NOMO-1 (cell line): ENCODE results near the gene TNS4.
"Not testable (repeated sequence)": the region's sequence is repeated elsewhere in the genome, so short reads cannot be mapped to it uniquely, and the experiment has no call there.

Experiments
- DNase-seq, 2 experiments: peaks; one replicate each; lab custom pipeline; 2025; ENCODE audit not compliant: unreplicated experiment in 2 of 2; lab: John Stamatoyannopoulos, UW

The TNS4 gene, protein sequence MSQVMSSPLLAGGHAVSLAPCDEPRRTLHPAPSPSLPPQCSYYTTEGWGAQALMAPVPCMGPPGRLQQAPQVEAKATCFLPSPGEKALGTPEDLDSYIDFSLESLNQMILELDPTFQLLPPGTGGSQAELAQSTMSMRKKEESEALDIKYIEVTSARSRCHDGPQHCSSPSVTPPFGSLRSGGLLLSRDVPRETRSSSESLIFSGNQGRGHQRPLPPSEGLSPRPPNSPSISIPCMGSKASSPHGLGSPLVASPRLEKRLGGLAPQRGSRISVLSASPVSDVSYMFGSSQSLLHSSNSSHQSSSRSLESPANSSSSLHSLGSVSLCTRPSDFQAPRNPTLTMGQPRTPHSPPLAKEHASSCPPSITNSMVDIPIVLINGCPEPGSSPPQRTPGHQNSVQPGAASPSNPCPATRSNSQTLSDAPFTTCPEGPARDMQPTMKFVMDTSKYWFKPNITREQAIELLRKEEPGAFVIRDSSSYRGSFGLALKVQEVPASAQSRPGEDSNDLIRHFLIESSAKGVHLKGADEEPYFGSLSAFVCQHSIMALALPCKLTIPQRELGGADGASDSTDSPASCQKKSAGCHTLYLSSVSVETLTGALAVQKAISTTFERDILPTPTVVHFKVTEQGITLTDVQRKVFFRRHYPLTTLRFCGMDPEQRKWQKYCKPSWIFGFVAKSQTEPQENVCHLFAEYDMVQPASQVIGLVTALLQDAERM

DNA sequence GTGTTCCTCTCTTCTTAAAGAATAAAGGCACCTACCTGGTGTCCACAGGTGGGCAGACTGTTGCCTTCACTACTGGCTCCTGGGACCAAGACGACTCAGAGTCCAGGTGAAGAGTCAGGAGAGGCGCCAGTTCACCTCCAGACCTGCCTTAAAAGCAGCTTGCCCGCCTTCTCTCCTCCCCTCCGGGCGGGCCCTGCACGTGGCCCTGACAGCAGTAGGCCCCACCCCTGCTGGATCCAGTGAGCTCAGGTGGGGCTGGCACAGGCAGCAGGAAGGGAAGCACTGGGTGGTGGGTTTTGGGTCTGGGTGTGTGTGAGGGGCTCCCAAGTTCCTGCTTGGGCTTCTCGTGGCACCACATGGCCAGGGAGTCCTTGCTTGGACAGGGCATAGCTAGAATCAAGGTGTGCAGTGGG, at the start of gene TNS4:
TNS4 (minus strand) TSS at position 125 of the 413 bp plus-strand sequence. CDS start 5,198 bp downstream, outside the sequence.
- DNase-seq = no peak

DNA sequence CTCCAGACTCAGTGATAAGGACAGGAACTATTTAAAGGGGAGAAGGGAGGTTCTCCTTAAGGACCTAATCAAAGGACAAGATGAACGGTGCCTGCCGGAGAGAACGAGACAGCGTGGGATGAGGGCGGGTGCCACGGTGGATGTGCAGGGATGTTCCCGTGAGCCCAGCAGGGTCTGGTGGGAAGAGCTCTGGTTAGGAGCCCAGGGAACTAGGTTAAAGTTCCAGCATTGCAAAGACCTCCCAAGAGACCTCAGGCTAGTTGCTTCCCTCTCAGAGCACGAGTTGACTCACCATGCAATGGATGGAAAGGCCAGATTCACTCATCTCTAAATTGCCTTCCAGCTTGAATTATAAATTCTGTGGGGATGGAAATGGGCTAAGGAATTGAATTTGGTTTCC, 49.2 kb upstream of the TNS4 start:
- DNase-seq = no peak

DNA sequence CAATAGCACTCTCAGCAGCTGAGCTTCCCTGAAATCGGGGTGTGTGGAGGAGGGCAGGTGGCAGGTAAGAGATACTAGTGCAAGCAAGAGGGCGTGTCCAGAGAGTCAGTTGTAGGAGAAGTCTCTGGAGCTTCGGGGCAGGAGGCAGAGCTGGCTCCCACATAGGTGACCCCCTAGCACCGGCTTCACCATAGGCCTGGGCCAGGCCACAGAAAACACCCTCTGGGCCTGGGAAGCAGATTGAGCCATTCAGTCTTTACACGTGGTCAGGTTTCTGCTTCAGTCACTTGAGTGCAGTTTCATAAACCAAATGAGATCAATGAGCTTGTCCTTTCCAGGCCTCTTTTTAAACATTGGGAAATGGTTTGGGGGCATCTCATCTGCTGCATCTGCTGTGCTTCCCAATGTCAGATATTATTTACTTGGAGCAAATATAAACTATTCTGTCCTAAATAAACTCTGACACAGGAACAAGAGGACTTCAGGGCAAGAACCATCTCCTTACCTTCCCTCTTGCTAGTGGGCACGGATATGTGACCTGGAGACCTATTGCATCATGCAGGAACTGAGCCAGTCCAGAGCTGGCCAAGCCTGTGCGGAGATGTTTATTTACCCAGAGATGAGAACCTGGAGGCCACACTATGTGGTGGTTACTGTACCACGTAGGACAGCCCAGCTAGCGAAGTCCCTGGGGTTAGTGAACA, 47.7 kb upstream of the TNS4 start:
- DNase-seq = no peak

DNA sequence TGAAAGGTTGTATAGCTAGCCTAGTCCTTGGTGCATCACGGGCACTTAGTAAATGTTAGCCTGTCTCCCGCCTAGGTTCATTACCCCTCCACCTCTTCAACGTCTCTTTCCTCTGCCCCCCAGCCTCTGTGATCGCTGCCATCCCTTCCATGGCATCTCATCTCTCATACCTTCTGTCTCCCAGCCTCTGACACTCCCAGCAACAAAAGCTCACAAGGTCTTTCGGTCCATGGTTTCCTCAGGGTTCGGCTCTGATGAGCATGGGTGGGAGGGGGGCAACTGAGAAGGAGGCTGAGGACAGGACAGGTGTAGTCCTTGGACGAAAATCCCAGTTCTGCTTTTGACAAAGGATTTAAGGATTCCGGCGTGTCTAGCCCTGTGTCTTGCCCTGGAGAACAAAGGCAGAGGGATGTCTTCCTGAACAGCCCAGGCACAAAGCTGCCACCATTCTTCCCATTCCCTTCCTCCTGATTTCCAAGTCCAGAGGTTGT, 47.1 kb upstream of the TNS4 start:
- no peak for DNase-seq

DNA sequence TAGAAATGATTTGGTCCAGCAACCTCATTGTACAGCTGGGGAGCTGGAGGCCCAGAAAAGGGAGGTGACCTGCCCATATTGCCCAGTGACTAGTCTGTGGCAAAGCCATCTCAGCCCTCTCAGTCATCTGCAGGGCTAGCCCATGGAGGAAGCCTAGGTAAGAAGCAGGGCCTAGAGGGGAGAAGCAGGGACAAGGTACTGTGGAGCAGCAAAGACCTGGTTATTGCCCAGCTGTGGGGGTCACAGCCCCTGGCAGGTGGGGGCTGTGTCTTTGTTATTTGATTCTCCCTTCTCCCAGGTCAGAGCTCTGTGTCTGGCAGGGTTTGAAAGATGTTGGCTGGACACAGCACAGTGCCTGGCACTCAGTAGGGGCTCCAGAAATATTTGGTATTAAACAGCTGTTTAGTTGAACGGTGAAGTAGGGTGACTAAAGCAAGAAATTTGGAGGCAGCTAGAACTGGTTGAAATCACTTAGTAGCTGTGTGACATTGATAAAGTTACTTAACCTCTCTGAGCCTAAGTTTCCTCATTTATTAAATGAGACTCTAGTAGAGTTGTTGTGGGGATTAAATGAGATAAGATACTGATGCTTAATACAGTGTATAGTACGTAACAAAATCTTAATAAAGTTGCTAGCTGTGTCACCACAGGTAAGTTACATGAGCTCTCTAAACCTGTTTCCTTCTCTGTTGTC, 46.5 kb upstream of the TNS4 start:
- no peak for DNase-seq

DNA sequence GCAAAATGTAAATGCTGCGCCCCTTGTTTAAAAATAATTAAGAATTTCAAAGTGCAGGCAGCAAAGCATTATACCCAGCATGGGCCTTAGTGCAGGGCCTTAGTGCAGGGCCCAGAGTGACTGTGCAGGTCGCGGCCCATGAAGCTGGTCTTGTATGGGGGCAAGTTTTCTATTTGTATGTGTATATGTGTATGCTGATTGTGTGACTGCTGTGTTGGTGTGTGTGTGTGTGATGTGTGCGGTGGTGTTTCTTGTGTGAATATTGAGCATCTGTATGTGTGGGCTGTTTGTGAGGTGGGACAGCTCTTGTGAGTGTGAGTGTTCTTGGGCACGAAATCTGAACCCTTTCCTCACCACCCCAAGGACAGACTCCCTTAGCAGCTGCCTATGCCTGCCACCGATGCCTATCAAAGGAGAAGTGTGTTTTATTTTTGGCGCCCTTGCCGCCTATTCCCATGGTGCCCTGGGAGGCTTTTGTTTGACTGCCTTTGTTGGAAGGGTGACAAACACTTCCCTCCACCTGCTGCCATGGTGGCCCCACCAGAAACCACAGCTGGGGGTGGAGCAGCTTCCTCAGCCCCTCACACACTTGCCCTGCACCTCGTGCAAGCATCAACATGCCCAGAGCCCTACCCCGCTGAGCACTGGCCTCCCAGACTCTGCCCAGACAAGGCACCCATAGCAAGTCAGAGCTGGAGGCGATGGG, 45.8 kb upstream of the TNS4 start:
- DNase-seq = peak; percentile 81 to 82

DNA sequence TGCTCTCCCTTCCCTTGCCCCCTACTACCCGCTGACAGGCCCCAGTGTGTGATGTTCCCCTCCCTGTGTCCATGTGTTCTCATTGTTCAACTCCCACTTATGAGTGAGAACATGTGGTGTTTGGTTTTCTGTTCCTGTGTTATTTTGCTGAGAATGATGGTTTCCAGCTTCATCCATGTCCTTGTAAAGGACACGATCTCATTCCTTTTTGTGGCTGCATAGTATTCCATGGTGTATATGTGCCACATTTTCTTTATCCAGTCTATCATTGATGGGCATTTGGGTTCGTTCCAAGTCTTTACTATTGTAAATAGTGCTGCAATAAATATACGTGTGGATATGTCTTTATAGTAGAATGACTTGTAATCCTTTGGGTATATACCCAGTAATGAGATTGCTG, 45.1 kb upstream of the TNS4 start:
- DNase-seq = not testable (repeated sequence)

DNA sequence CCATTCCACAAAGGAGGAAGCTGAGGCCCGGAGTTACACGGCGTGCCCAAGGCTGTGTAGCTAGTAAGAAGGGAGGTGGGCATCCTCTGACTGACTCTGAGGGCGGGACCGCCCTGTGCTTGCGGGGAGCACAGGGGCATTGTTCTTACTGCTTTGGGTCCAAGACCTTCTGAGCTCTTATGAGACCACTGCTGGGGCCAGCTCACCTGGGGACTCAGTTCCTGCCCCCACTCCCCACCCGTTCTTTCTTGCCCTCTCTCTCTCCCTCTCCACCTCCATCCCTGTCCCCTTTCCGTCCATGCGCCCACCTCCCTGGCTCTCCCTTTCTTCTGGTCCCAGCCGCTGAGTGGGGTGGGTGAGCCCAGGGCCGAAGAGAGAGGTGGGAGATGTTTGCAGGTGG, 44.2 kb upstream of the TNS4 start:
- DNase-seq = no peak

DNA sequence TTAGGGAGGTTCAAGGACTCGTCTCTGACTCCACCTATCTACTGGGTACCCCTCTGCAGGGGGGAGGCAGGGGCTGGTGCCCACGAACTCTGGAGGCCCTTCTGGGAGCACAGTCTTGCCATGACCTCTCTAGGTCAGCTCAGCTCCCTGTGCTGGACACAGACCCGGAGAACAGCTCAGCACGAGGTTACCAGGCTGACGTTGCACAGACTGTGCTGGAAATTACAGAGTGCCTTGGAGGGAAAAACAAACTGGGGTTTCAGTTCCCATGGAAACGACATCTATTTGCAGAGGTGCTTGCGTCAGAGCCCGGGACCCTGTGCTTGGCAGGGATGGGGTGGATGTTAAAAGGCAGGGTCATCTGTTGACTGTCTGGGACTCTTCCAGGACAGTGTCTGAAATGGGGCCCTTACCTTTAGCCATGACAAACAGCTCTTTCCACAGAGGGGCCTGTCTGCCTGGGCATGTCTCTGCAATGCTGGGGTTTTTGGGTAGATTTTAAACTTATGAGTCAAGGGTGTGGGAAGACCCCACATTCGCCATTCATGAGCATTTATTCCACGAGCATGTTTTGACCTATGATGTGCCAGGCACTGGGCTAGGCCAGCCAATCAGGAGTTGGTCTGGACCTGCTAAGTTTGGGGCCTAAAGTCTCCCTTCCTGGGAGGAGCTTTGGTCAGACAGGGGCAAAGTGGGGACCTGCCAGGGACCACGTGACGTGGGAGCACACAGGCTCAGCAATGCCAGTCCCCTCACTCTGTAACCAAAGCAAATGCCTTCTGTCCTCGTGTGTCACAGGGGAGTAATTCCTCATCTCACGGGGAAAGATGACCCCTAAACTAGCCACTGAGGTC, 41.4 kb upstream of the TNS4 start:
- peak; percentile 30 to 64 for DNase-seq

DNA sequence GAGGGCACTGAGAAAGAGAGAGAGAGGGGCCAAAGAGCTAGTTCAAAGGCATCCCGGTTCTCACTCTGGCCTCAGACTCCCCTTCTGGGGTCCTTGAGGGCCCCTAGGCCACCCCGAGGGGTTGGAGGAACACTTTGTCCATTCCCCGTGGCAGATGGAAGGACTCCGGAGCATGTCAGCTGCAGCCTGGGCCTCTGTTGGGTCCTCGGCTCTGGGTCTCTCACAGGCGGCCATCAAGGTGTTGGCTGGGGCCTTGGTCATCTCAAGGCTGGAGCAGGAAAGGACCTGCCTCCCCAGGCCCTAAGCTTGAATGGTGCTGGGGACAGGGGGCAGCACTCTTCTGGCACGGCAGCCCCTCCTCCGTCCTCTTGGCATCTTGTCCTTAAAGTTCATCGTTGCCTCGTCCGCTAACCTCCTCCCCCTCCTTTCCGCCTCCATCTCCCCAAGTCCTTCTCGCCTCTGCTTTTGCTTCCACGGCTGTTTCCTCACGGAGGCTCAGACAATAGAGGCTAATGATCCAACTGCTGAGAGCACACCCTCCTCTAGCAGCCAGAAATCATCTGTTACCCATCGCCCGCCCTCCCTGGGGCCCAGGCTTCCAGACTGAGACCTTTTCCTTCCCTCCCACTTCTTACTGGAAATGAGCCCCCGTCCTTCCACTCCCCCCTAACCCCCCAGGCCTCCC, 40.6 kb upstream of the TNS4 start:
- DNase-seq = no peak

DNA sequence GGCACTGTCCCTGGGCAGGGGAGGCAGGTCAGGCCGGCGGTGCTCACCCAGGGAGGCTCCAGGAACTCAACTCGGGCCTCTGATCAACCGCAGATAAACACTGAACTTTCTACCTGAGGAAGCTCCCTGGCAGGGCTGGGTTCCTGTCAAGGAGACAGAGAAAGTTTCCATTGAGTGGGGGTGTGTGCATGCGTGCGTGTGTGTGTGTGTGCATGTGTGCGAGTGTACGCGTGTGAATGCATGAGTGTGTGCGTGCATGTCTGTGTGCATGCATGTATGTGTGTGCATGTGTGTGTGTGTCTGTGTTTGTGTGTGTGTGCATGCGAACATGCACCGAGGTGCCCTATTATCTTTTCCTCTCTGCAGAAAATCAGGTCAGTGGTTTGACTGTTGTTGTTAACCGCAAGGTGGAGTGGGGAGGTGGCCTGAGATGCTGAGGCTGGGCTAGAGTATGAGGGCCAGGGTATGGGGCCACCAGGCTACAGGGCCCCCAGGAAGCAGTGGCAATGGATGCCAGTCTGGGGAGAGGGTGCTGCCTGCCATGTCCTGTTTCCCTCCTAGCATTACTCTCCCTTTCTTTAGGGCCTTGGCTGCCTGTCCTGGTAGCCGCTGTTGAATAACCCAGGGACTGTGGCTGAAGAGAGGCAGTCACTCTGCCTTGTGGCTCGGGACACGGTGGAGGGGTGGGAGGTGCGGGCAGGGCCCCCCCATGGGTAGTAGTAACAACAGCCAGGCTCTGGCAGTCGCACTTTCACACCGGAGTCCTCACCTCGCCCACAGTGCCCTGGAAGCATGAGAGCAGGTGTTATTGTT, 39.8 kb upstream of the TNS4 start:
- DNase-seq = no peak

DNA sequence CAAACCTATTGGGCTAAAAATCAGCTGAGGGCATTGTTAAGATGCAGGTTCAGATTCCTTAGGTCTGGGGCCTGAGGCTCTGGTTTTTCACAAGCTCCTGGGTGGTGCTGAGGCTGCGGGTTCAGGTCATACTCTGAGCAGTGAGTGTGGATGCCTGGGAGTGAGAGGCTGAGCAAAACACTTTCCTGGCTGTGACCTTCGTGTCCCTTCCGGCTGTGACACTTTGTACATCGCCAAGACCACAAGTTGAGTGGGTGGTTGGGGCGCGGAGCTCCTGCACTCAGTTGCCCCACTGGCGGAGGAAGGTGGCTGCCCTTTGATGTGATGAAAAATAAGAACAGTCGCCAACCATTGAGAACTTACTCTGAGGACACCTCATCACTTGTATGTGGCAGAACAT, 39.0 kb upstream of the TNS4 start:
- DNase-seq = no peak

DNA sequence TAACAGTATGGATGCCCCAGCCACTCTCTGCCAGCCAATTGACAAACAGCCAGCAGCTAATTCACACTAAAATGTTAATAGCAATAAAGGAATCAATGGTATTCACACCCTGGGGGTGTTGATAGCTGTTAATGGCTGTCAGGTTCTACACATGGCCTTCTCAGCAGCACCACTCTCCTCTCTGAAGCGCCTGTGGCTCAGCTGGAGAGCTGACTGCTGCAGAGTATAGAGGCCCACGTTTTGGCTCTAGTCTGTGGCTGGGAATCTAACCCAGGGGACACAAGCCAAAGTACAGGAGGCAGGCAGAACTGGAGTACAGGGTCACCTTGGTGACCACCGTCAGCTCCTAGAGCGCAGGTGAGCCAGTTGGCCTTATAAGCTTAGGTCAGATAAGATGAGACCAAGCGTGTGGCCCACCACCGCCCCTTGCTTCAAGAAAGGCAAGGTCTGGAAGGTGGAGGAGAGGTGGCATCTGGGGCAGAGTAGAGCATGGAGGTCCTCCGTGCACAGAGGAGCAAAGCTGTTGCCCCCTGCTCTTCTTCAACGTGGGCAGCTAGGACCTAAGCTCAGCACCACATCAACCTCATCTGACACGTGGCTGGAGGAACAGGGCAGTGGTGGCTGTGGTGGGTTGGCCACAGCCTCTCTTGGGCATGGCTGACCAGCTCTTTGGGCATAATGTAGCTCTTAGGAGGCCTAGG, 38.4 kb upstream of the TNS4 start:
- DNase-seq = no peak

DNA sequence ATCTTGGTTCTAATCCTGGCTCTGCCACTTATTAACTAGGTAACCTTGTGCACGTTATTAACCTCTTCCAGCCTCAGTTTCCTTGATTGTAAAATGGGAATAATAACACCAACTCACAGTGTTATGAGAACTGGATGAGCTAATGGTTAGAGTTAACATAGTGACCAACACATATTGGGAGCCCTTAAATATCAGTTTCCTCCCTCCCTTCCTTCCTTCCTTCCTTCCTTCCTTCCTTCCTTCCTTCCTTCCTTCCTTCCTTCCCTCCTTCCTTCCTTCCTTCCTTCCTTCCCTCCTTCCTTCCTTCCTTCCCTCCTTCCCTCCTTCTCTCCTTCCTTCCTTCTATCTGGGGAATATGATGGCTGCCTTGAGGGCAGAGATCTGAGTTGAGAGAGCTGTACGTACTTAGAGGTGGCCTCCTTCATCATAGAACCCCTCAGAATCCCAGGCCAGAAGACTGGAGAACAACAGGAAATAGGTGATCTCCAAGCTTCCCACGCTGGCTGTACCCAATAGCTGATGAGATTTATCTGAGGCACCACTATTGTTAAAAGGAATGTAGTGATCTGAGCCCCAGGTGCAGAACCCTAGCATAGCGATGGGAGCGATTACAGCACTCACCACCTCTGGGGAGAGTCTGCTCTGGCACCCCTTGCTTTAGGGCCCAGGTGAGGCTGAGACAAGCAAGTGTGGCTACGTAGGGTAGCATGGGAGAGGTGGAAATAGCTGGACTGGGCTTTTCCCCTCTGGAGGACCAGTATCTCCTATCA, 37.7 kb upstream of the TNS4 start:
- DNase-seq = no peak

DNA sequence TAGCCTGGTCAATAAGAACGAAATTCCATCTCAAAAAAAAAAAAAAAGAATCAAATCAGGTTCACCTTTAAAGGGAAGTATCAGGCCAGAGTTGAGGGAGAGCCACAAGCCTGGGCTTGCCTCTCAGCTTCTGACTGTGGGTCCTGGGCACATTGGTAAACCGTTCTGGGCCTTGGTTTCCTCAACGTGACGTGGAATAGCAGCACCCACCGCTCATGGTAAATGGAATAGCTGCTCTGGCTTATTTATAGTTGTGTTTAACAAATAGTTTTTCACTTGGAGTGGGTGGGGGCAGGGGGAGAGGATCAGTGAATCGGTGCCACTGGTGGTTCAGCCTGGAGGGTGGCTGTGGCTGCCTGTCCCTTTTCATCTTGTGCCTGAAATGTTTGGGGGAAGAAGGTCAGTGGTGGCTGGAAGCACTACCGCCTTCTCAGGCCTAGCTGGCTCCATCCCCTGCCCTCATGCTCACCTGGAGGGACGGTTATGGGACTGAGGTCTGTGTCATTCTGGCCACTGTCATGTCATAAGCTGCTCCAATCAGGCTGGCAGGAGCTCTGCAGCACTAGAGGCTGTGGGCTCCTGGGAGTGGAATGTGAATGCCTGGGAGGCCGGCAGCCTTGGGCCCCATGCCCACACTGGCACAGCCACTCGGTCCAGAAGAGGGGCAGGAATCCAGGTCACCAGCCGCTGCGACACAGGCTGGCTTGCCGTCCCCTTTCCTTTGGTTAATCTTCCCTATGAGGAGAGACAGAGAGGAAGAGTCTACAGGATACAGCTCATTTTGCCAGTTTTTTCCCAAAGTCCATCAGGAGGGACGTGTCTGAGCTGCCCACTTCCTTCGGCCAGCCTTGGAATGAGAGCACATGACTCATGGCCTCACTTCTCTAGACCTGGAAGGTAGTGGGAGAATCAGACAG, 36.9 kb upstream of the TNS4 start:
- peak in 1 of 2 experiments; percentile 24 for DNase-seq
